ENCODE measurements around the gene SBF2.

DNA sequence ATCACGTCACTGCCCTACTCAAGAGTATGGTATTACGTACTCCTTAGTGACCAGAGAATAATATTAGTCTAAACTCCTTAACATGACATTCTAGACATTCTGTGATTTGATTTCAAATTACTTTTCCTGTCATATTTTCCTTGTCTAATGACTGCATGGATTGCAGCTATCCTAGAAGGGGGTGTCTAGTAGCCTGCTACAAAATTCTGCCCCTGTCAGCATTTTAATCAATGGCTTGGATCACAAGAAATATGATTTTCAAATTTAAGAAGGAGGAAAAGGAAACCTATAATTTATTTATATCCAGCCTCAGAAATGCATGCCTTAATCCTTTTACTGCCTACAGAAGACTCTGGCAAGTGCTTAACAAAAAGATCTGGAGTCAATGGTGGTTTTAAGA lies 413.4 kb downstream of the SBF2 start:
- no peak for TF ChIP-seq CTCF (IDR thresholded peaks at IDR 0.05; ENCODE audit: insufficient read depth, low read length)
- no peak for TF ChIP-seq REST (IDR thresholded peaks at IDR 0.05; ENCODE audit: insufficient replicate concordance, low read depth)
- no peak for TF ChIP-seq POLR2AphosphoS5 (IDR thresholded peaks at IDR 0.05; ENCODE audit: low read depth)
